ENCODE results near the gene ESR2. TPM values are rescaled to one million over a fixed set of nuclear protein-coding genes. Genes with fewer than 3 reads are reported as not detected.
A peak's percentile ranks its signal among the peaks of the same experiment; 100 is the strongest.
"Not testable (repeated sequence)": the region's sequence is repeated elsewhere in the genome, so short reads cannot be mapped to it uniquely, and the experiment has no call there.

The ESR2 gene
- total RNA-seq (2014; rRNA removed; shearing (Covaris generic); ENCODE audit: low replicate concordance): not detected in 2 replicates

GRCh38 chr14:64293976-64294671, at the start of gene ESR2:
Gene ESR2 (minus strand): TSS chr14:64294371. CDS start chr14:64282985, 11,386 bp downstream.
- Histone ChIP-seq H3K27me3 (no peaks in the 10 kb centered on the region; the same call in 1 of the 2 replicates), H3K4me3 (peak within 1 kb of the TSS; percentile 21), H3K9me3 (no peaks in the 10 kb centered on the region), H3K36me3 (no peaks in the 10 kb centered on the region)
- DNase-seq: peak; percentile 9

DNA sequence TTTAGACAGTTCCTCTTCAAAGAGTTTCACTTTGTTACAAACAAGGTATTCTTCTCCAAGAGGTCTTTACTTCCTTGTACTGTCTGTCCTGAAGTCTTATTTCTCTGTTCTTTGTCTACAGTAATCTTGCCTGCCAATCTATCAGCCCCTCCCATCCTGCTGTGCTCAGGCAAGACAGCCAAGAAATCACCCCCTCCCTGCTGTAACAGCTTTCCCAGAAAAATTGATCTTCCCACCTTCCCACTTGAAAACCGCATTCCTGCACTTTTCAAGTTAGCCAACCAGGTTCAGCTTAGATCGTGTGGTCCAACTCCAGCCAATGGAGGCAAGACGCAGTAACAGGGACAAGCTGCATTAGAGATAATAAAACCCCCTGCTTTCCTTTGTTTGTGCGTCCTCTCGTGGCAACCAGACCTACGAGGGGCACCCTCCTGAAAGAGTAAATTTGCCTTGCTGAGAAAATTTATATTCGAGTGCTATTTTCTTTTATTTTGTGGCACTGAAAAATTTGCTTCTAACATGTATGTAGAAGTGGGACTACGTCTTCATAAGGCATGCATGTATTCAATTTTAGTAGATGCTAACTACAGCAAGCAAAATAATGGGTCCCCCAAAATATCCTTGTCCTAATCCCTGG, 46.5 kb upstream of the ESR2 start:
- Histone ChIP-seq H3K9me3 (no peaks in the 10 kb centered on the region), H3K36me3 (no peaks in the 10 kb centered on the region), H3K4me3 (no peak overlapping the region), H3K27me3 (no peaks in the 10 kb centered on the region)
- DNase-seq: no peak

GRCh38 chr14:64338616-64339316, 44.6 kb upstream of the ESR2 start:
- peak; percentile 96 for DNase-seq
- Histone ChIP-seq H3K4me3 (peak overlapping the region; percentile 65), H3K9me3 (no peaks in the 10 kb centered on the region), H3K36me3 (no peaks in the 10 kb centered on the region), H3K27me3 (no peaks in the 10 kb centered on the region)

DNA sequence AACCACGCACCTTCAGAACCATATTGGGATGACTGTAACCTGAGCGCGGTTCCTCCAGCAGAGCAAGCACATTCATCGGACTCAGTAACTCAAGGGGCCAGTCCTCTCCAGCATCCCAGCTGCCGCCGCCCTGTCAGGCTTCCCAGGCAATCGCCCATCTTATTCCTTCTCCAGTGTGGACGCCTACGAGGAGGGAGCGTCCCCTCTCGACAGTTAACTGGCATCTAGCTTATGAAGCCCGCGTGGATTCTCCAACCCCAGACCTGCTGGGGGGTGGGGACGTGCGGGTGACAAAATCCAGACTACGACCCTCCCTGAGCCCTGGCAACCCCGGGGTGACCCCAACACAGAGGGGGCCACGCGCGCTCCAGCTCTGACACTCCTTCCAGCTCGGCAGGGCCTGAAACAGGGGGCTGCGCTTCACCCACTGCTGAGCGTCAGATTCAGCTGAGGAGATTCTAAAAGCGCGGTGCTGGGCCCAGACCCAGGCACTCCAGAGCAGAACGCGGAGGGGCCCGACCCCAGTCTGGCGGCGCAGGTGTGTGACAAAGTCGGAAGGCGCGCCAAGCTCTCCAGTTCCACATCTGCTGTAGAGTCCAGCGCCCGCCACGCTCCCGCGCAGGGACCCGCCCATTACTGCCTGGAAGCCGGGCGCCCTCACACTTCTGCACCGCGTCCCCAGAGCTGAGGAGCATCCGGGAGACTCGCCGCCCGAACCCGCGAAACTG, 43.9 kb upstream of the ESR2 start:
- Histone ChIP-seq H3K27me3 (no peaks in the 10 kb centered on the region), H3K36me3 (no peaks in the 10 kb centered on the region), H3K9me3 (no peaks in the 10 kb centered on the region), H3K4me3 (peak overlapping the region; percentile 65)
- peak; percentile 32 for DNase-seq

GRCh38 chr14:64329149-64329548, 35.0 kb upstream of the ESR2 start:
- H3K4me3 ChIP-seq: no peak overlapping the region
- no peaks in the 10 kb centered on the region for H3K9me3 ChIP-seq

GRCh38 chr14:64326502-64326901, 32.3 kb upstream of the ESR2 start:
- Histone ChIP-seq H3K36me3 (no peaks in the 10 kb centered on the region), H3K27me3 (no peaks in the 10 kb centered on the region), H3K9me3 (no peaks in the 10 kb centered on the region), H3K4me3 (no peak overlapping the region)
- DNase-seq: no peak

More at GRCh38 chr14:64329149-64329548, 35.0 kb upstream of the ESR2 start:
- Histone ChIP-seq H3K27me3 (no peaks in the 10 kb centered on the region), H3K36me3 (no peaks in the 10 kb centered on the region)
- no peak for DNase-seq

DNA sequence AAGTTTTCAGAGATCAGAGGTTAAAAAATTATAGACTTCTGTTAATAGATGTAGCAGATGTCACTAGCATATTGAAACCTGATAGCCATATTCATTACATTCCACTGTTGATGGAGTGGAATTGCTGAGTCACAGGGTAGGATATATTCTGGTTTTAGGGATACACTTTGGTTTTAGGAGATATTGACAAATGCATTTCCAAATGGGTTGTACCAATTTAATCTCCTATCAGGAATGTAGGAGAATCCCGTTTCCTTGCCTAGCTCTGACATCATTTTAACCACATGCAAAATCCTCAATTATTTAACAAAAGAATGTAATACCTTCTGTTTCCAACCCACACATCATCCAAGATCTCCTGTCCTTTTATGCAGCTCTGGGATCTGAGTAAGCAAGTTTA, 30.7 kb upstream of the ESR2 start:
- Histone ChIP-seq H3K27me3 (no peaks in the 10 kb centered on the region), H3K4me3 (no peak overlapping the region), H3K9me3 (no peaks in the 10 kb centered on the region), H3K36me3 (no peaks in the 10 kb centered on the region)
- no peak for DNase-seq

DNA sequence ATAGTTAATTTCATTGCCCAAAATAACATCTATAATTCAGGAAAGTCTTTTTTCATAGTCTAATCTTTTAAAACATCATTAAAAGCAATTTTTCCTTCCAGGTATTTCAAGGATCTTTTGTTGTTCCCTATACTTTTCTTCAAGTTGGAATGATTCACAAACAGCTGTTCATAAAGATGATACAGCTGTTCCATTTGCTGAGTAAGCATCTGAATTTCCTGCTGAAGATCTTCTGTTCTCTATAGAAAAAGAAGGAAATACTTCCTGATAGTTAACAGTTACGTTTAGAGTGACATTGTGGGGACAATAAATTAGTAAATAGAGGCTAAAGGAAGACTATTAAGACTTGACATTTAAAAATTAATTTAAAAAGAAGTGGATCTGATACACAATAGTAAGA, 30.3 kb upstream of the ESR2 start:
- no peak for DNase-seq

GRCh38 chr14:64320362-64320761, 26.2 kb upstream of the ESR2 start:
- not testable (repeated sequence) for H3K4me3 ChIP-seq, DNase-seq, H3K9me3 ChIP-seq, H3K36me3 ChIP-seq, H3K27me3 ChIP-seq

More for the DNA sequence above, 30.3 kb upstream of the ESR2 start:
- H3K36me3 ChIP-seq: no peaks in the 10 kb centered on the region
- H3K27me3 ChIP-seq: no peaks in the 10 kb centered on the region
- H3K4me3 ChIP-seq: no peak overlapping the region
- no peaks in the 10 kb centered on the region for H3K9me3 ChIP-seq

DNA sequence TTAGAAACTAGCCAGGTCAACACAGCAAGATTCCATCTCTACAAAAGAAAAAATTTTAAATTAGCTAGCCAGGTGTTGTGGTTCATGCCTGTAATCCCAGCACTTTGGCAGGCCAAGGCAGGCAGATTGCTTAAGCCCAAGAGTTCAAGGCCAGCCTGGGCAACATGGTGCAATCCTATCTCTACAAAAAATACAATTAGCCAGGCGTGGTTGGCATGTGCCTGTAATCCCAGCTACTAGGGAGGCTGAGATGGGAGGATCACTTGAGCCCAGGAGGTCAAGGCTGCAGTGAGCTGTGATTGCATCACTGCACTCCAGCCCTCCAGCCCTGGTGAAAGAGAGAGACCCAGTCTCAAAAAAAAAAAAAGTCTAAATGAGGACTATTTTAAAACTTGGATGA, 24.5 kb upstream of the ESR2 start:
- H3K9me3 ChIP-seq, DNase-seq, H3K27me3 ChIP-seq, H3K36me3 ChIP-seq, H3K4me3 ChIP-seq: not testable (repeated sequence)

DNA sequence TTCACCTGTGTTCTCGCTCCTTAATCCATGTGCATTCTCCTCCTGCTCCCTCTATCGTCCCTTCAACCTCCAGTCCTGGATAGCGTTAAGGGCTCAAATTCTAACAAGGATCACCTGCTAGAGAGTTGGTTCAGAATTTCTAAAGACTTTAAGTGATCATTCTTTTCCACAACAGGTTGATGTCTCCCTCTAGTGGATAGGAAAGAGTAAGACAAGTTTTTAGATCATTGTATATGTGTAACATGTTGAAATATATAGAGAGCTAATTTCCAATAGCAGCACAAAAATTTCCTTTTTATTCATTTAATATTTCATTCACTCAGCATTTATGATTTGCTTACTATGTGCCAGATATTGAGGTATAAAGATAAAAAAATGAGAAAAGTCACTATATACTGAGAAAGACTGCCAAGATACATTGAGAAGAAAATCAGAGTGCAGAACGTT, 9.3 kb upstream of the ESR2 start:
- H3K4me3 ChIP-seq: no peak overlapping the region
- H3K27me3 ChIP-seq: no peaks in the 10 kb centered on the region
- no peaks in the 10 kb centered on the region for H3K9me3 ChIP-seq
- H3K36me3 ChIP-seq: no peaks in the 10 kb centered on the region
- no peak for DNase-seq

- H3K27me3 ChIP-seq: no peaks in the 10 kb centered on the region; the same call in 1 of the 2 replicates
- DNase-seq: no peak
- no peaks in the 10 kb centered on the region for H3K36me3 ChIP-seq
- no peaks in the 10 kb centered on the region for H3K9me3 ChIP-seq
- no peak overlapping the region for H3K4me3 ChIP-seq
These were observed 4.6 kb upstream of the ESR2 start for GRCh38 chr14:64298773-64299172.

GRCh38 chr14:64296561-64296960, 2.4 kb upstream of the ESR2 start:
- Histone ChIP-seq H3K36me3 (no peaks in the 10 kb centered on the region), H3K27me3 (no peaks in the 10 kb centered on the region; the same call in 1 of the 2 replicates), H3K4me3 (no peak overlapping the region), H3K9me3 (no peaks in the 10 kb centered on the region)
- no peak for DNase-seq

- no peaks in the 10 kb centered on the region; the same call in 1 of the 2 replicates for H3K27me3 ChIP-seq
- DNase-seq: peak; percentile 47
- peak overlapping the region; percentile 21 for H3K4me3 ChIP-seq
These were observed 672 bp upstream of the ESR2 start for GRCh38 chr14:64294672-64295413.

DNA sequence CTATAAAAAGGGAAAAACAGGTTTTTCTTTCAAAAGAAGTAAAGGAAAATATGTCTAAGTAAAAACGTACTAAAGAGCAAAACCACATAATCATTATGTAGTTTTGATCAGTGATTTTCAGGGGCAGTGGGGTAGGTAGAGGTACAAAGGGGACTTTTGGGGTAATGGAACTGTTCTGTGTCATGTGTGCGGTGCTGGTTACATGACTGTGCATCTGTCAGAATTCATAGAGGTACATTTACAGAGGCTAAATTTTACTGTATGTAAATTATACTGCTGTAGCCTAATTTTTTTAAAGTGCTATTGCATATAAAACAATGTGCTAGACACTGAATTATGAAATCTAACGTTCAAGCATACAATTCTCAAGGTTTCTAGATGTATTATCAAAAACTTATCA, 2.0 kb downstream of the ESR2 start:
- Histone ChIP-seq H3K36me3 (no peaks in the 10 kb centered on the region), H3K9me3 (no peaks in the 10 kb centered on the region), H3K27me3 (no peaks in the 10 kb centered on the region; the same call in 1 of the 2 replicates), H3K4me3 (no peak overlapping the region)
- no peak for DNase-seq

More at GRCh38 chr14:64294672-64295413, 672 bp upstream of the ESR2 start:
- Histone ChIP-seq H3K36me3 (no peaks in the 10 kb centered on the region), H3K9me3 (no peaks in the 10 kb centered on the region)

- DNase-seq: no peak
- Histone ChIP-seq H3K36me3 (no peaks in the 10 kb centered on the region), H3K9me3 (no peaks in the 10 kb centered on the region), H3K4me3 (no peak overlapping the region), H3K27me3 (no peaks in the 10 kb centered on the region; the same call in 1 of the 2 replicates)
These were observed 4.6 kb downstream of the ESR2 start for GRCh38 chr14:64289571-64289970.
